HG03175 (cell line): ENCODE measurements around the gene GOLGA6L2.
A peak's percentile ranks its signal among the peaks of the same experiment; 100 is the strongest.
"Not testable (repeated sequence)": the region's sequence is repeated elsewhere in the genome, so short reads cannot be mapped to it uniquely, and the experiment has no call there.

ENCODE experiments used
- ATAC-seq: cut with Tn5 transposase; IDR thresholded peaks from one replicate; pipeline ENCODE4 v1.9.1; 2021; ENCODE audit warnings: mild to moderate bottlenecking, moderate library complexity; ENCODE audit not compliant: unreplicated experiment

GOLGA6L2 gene, protein sequence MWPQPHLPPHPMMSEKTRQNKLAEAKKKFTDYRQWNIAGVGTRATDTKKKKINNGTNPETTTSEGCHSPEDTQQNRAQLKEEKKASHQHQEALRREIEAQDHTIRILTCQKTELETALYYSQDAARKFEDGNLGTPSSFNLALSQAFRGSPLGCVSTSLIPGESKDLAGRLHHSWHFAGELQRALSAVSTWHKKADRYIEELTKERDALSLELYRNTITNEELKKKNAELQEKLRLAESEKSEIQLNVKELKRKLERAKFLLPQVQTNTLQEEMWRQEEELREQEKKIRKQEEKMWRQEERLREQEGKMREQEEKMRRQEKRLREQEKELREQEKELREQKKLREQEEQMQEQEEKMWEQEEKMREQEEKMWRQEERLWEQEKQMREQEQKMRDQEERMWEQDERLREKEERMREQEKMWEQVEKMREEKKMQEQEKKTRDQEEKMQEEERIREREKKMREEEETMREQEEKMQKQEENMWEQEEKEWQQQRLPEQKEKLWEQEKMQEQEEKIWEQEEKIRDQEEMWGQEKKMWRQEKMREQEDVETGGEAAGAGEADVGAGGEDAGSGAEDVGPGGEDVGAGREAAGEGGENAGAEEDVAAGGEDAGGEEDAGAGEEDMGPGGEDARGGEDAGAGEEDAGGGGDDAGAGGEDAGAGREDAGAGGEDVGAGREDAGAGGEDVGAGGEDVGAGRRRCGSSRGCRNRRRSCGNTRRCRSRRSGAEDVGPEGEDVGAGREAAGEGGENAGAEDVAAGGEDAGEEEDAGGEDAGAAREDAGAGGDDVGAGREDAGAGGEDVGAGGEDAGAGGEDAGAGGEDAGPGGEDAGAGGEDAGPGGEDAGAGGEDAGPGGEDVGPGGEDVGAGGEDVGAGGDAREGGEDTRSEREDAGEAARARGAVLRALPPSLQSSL

DNA sequence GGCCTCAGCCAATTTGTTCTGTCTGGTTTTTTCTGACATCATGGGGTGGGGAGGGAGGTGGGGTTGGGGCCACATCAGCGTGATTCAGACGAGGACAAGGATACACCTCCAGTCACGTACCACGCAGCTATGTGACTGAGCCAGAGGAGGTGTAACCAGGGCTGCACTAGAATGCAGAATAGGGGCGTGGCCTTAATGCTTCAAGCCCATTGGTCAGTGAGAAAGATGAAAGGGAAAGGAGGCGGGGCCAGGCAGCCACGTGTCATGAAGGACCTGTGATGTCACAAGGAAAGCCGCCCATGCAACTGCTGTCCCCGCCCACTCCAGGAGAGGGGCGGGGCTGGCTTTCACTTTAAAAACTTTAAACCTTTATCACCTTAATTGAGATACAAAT, at the start of gene GOLGA6L2:
TSS of gene GOLGA6L2 (minus strand) at position 137 of the 394 bp plus-strand sequence. CDS start at position 75, 62 bp downstream.
- no peak for ATAC-seq

DNA sequence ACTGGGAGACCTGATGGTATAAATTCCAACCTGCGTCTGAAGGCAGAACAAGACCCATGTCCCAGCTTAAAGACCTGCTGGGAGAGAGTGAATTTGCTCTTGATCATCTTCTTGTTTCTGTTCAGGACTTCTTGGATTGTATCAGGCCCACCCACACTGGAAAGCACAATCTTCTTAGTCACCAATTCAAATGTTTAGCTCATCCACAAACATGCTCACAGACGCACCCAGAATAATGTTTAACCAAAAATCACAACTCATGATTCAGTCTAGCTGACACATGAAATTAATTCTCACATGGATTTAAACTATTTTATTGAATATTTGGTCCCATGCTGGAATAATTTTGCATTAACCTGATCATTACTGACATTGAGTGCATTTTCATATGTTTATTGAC, 37.8 kb upstream of the GOLGA6L2 start:
- no peak for ATAC-seq

DNA sequence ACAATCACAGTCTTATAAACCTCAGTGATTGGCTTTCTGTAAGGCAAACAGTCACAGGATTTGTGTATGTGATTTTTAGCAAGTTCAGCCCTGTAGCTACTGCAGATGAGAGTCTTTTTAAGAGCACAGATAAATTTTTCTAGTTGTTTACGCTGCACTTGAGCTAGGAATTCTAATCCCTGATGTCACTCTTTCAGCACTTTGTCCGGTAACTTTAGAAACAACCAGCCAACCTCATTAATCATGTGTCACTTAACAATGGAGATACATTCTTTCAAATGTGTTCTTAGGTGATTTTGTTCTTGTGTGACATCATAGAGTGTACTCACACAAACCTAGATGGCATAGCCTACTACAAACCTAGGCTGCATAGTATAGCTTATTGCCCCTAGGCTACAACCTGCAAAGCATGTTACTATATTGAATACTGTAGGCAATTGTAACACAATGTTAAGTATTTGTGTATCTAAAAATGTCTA, 36.8 kb upstream of the GOLGA6L2 start:
- ATAC-seq: no peak

DNA sequence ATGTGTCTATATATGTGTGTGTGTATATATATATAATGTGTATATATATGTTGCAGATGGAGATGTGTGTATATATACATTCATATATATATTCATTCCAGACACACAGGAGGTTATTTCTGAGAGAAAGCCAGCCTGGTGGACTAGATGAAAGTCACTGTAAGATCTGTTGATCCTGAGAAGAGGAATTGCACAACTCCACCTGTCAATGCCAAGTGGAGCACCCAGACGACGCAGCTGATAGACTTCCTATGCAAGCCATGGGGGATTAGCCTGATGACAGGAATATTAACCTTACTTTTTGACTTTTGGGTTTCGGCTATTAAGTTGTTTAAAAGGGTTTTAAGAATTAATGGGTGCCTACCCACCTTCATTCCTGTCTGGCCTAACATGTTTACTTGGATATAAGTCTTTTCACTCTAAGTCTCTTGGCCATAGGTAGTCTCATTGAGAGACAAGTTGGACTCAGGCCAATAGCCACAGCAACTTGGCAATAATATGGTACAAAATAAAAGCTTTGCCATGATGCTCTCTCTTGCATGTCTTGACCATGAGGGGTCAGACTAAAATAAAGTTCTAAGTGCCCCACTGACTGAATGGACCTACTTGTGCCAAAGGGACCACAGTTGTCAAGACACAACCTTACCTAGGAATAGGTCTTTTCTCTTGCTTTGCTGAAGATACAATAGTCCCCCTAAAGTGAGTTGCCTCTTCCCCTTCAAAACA, 35.9 kb upstream of the GOLGA6L2 start:
- ATAC-seq: no peak

DNA sequence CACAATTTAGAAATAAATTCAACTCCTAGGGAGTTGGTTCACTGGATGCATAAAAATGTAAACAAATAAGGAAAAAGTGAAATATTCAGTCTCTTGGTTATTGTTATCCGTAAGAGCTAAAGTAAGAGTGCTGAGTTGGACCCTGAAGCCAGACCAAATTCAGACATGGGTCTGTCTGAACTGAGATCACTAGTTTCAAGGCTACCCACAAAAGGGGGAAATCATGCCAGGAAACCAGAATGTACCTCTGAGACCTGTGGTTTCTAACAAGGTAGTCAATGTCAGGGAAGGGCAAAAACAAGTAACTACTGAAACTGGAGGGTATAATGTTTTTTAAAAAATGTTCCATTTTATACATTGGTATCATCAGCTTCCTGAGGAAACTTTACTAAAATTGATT, 35.2 kb upstream of the GOLGA6L2 start:
- no peak for ATAC-seq

DNA sequence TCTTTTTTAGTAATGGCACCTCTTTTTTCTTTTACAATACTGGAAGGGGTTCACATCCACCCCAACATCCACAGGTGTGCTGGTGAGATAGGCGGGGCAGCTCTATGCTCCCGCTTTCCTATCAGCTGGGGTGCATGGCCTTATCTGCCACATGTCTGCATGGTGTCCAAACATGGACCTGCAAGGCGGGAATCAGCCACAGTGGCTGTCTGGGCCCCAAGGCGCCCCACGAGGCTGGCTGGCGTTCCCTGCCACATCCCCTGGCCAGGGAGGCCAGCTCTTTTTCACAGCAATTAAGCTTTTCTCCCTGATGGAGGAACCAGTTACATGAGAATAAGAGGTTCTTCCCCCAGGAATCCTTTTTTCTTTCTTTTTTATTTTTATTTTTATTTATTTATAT, 30.9 kb upstream of the GOLGA6L2 start:
- no peak for ATAC-seq

DNA sequence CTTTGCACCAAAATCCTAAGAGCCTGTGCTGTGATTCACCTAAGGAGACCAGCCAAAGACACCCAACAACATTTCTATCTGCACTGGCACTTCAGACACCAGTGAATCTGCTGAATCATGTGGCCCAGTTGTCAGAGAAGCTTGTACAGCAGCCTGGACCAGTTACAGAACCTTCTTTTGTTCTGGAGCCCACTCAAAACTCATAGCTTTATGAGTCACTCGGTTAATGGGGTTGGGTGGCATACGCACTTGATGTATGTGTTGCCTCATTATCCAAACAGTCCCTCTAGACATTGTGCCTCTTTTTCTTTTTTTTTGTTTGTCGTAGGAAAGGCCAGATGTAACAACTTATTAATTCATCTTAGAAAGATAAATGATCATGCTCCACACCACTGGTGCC, 25.6 kb upstream of the GOLGA6L2 start:
- no peak for ATAC-seq

DNA sequence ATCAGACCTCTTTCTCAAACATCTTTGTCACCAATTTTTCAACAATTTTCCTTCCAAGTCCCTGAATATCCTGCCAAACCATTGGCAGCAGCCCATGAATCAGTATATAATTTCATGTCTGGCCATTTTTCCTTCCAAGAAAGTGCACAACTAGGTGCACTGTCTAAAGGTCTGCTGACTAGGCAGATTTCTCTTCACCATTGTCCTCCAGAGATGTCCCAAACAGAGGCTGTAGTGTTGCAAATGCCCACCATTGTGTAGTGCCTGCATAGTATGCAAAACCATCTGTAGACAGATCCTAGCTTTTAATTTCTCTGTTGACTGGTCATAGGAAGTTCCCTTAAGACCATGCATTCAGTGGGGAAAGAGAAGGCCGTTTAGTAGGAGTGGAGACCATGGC, 25.0 kb upstream of the GOLGA6L2 start:
- ATAC-seq: no peak

DNA sequence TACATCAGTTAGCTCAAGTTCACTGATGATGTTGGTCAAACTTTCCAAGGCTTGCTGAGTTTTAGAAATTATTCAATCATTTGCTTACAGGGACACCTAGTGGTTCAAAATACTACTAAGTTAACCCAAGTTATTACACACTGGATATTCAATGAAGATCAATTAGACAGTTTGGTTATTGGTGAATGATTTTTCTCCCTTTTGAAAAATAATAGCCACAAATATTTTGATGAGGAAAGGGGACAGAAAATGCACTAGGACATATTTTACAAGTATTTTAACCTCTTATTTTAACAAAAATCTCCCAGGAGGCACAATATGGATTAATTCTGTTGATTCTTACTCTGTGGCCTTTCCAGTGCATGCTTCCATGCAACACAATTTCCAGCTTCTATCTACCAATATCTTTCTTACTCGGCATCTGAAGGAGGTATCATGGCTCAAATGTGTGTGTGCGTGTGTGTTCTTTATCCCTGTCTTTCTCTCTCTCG, 20.1 kb upstream of the GOLGA6L2 start:
- ATAC-seq: peak; percentile 47

DNA sequence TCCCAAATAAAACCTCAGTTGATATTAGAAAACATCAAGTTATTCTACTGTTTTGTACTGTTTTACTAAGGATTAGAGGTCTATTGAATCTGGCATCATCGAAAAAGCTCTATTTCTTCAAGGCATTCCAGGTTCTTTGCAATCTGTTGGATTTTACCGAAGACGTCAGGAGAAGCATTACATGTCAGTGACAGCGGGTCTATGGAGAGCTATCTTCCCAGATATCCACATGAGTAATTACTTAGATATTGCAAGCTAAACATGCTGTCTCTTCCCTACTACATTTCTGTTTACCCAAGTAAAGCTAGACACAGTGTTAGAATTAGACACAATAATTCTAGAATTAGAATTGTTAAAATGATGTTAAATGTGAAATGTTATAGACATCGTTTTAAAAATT, 10.8 kb upstream of the GOLGA6L2 start:
- ATAC-seq: no peak

DNA sequence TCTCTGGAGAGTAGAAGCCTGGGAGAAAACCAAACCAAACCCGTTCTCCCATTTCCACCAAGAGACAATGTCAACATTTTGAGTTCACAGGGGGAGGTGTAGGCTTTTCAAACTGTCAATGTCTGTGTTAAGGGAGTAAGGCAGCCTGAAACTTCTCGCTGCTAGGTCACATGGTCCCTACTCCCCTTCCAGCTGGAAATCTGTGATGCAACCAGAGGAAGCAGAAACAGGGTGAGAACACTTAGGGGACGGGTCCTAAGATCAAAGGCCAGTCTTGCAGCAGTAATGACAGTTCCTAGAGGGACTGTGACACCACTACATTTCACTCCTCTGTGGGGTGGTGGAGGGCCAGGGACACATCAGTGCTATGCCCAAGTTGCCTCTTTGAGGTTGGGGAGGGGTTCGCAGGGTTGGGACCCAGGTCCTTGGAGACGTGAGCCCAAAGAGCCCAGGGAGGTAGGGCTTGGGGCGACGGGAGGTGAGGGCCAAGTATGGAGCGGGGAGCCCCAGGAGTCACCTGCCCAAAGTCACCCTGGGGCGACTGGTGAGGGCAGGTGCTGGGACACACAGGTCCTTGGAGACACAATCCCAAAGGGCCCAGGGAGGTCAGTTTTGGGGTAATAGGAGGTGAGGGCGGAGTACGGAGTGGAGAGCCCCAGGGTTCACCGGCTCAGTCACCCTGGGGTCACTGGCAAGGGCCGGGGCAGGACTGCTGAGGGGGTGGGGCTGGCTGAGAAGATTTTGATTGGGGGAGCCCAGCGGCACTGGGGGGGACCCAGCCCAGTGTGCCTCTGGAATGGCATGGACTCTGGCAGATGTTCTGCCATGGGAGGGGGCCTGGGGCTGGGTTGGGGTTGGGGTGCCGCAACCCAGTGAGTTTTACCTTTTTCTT, 582 bp downstream of the GOLGA6L2 start:
- ATAC-seq: no peak

DNA sequence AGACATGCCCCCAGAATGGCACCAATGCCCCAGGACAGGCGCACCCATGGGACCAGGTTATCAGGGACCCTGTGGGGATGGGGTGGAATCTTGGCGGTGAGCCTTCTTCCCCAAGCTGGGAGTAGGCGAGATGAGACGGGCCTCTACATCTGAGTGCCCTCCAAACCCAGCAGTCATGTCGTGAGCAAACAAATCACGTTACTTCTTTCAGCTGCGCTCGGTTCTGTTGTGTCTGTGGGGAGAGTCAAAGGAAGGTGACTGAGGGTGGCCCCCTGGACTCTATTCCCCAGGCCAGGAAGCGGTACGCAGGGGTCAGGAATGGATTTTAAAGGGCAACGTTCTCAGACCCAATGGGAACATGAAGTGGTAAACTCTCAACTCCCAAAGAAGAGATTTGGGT, 2.8 kb downstream of the GOLGA6L2 start:
- ATAC-seq: no peak

DNA sequence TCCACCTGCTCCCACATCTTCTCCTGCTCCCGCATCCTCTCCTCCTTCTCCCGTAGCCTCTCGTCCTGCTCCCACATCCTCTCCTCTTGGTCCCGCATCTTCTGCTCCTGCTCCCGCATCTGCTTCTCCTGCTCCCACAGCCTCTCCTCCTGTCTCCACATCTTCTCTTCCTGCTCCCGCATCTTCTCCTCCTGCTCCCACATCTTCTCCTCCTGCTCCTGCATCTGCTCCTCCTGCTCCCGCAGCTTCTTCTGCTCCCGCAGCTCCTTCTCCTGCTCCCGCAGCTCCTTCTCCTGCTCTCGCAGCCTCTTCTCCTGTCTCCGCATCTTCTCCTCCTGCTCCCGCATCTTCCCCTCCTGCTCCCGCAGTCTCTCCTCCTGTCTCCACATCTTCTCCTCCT, 5.8 kb downstream of the GOLGA6L2 start:
- ATAC-seq: no peak

DNA sequence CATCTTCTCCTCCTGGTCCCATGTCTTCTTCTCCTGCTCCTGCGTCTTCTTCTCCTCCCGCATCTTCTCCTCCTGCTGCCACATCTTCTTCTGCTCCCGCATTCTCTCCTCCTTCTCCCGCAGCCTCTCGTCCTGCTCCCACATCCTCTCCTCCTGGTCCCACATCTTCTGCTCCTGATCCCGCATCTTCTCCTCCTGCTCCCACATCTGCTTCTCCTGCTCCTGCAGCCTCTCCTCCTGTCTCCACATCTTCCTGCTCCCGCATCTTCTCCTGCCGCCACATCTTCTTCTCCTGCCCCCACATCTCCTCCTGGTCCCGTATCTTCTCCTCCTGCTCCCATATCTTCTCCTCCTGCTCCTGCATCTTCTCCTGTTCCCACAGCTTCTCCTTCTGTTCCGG, 6.4 kb downstream of the GOLGA6L2 start:
- no peak for ATAC-seq

DNA sequence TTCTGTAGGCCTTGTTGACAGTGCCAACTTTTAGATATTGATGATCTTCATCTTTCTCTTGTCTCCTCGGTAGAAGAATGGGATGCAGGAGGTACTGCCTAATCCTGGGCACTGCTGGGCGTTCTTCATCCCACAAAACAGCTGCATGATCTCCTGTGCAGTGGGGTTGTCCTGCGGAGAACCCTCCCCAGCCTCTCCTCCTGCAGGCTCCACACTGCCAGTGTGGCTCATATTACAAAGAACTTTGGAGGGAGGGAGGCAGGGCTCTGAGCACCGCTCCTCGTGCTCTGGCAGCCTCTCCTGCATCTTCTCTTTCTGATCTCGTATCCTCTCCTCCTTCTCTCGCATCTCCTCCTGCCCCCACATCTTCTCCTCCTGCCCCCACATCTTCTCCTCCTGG, 7.5 kb downstream of the GOLGA6L2 start:
- ATAC-seq: no peak

DNA sequence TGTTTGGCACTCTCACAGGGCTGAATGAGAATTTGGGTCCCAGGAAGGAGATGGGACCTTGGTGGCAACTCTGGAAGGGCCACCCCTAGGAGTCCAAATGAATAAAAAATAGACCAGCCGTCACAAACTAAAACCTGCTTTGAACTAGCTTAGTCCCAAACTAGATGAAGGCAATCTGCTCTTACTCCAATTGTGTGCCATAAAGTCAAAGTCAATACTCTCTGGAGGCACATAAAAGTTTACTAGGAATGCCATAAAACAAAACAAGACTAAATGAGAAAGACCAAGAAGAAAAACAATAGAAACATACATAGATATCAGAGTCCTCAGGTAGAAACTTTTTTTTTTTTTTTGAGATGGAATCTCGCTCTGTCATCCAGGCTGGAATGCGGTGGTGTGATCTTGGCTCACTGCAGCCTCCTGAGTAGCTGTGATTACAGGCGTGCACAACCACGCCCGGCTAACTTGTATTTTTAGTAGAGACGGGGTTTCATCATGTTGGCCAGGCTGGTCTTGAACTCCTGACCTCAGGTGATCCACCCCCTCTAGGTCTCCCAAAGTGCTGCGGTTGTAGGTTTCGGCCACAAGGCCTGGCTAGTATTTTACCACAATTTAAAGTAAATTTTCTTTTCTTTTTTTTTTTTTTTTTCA, 8.1 kb downstream of the GOLGA6L2 start:
- no peak for ATAC-seq

DNA sequence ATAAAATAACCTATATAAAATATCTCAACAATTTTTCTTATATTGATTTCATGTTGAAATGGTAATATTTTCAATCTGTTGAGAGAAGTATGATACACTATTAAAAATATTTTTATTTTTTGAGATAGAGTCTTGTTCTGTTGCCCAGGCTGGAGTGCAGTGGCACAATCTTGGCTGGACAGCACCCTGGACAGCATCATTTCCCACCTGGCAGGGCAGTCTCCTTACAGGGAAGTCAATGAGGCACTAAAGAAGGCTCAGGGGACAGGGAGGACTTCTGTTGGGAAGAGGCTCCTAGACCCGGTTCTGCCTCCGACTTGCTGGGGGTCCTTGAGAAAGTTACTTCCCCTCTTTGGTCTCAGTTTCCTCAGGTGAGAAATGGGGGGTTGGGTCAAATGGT, 9.4 kb downstream of the GOLGA6L2 start:
- ATAC-seq: no peak

DNA sequence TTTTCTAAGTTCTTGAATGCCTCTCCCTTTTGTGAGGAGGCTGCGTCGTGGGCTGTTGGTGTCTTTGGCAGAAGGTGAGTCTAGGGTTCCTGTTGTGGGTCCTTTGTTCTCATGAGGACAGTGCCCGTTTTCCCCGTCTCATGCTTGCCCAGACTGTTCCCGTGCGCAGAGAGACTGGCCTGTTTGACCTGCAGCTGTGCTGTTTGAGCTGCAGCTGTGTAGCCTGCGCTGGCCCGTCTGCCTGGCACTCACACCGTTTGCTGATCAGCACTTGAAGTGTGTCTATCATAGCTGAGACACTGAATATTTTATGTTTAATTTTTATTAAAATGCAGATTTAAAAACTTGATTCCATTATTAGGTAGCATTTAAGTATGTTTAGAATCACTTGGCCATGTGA, 9.9 kb downstream of the GOLGA6L2 start:
- ATAC-seq: no peak

DNA sequence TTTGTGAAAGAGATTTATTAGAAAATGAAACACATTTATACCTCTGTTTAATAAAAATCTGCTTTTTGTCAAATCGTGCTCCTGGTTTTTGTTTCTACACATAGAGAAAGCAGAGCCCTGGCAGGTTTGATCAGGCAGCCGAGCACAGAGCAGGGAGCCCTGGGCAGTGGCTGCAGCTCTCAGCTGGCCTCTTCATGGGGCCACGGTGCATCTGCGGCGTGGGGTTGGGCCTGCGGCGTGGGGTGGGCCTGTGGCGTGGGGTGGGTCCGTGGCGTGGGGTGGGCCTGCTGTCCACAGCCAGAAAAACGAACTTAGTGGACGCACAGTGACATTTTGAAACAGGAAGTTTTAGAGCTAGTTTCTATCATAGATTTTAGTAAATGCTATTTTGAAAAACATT, 10.6 kb downstream of the GOLGA6L2 start:
- no peak for ATAC-seq

DNA sequence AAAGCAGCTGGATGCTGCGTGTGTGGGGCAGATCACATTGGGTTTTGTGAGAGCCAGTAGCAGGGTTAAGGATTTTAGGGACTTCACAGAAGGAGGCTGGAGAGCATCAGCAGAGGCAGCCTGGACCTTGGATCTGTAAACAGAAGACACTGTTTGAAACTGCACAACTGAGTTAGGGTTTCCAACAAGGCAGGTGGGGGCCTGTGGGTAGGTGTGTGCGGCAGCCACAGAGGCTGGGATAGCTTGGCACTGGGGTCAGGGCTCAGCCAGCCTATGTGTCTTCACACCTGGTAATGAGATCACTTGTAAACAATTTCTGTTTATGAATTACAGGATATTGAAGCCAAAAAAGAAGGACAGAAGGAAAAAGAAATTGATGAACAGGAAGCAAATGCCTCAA, 12.3 kb downstream of the GOLGA6L2 start:
- ATAC-seq: not testable (repeated sequence)
